Thyroid gland (tissue), 4 donors: ENCODE results near the gene ERICH2. TPM values are rescaled to one million over a fixed set of nuclear protein-coding genes. Genes with fewer than 3 reads are reported as not detected.

Experiments
- DNase-seq, 2 donors: peaks; one replicate each; pipeline ENCODE4 v3.0.0-alpha.2; 2019
- H3K27ac ChIP-seq, 3 donors: fragments of 200-600 bp; sonication (generic); 1 replicate in 2 of 3; 2 replicates in 1 of 3; pipeline ENCODE4 v1.5.1; 2016 to 2019; ENCODE audit warnings: mild to moderate bottlenecking in 1 of 3, moderate library complexity in 1 of 3
- H3K27me3 ChIP-seq: fragments of 200-600 bp; sonication (generic); one replicate; pipeline ENCODE4 v1.5.1; 2019
- H3K36me3 ChIP-seq, 2 donors: fragments of 200-600 bp; sonication (generic); one replicate each; pipeline ENCODE4 v1.5.1; 2016 to 2019
- H3K4me1 ChIP-seq, 2 donors: fragments of 200-600 bp; sonication (generic); one replicate each; pipeline ENCODE4 v1.5.1; 2017 to 2019
- H3K4me3 ChIP-seq, 3 donors: fragments of 200-600 bp; sonication (generic); replicated peaks in 1 of 3; 1 replicate in 2 of 3; 2 replicates in 1 of 3; pipeline ENCODE4 v1.5.1; 2016; ENCODE audit warnings: mild to moderate bottlenecking in 1 of 3
- H3K9me3 ChIP-seq: fragments of 200-600 bp; sonication (generic); one replicate; pipeline ENCODE4 v1.5.1; 2017
- POLR2A ChIP-seq, 2 donors: fragments of 450-650 bp; IDR thresholded peaks; one replicate each; pipeline ENCODE4 v1.6.1; 2017; ENCODE audit warnings: antibody characterized with exemption in 2 of 2, mild to moderate bottlenecking in 2 of 2, moderate library complexity in 1 of 2
- WGBS, 2 donors: methylation state at CpG; one replicate each; pipeline ENCODE4 v1.1.5; 2017; 5-methylcytosine and 5-hydroxymethylcytosine counted together
- intact Hi-C: fragments of 100-400 bp; cut with DNase I; formaldehyde crosslinking; loops from one replicate; pipeline ENCODE4 v1.15.1; 2023
- total RNA-seq, 4 donors: library from RNA; depleted of rRNA; stranded (reverse); fragments of >200 nt; gene quantifications; one replicate each; pipeline ENCODE4 v1.2.3, GENCODE V29; 2016
- TF ChIP-seq, protein P1 (sequence below), 6 experiments: fragments of 200-600 bp in 3 of 6; fragments of 450-650 bp in 3 of 6; sonication (generic) in 3 of 6; IDR thresholded peaks; one replicate each; pipeline ENCODE4 v1.5.1; 2016 to 2019; ENCODE audit warnings: antibody characterized with exemption in 6 of 6, mild to moderate bottlenecking in 2 of 6, inconsistent platforms in 1 of 6, moderate library complexity in 1 of 6

ERICH2 gene
- total RNA-seq, 4 donors from 2014 or later = not detected

DNA sequence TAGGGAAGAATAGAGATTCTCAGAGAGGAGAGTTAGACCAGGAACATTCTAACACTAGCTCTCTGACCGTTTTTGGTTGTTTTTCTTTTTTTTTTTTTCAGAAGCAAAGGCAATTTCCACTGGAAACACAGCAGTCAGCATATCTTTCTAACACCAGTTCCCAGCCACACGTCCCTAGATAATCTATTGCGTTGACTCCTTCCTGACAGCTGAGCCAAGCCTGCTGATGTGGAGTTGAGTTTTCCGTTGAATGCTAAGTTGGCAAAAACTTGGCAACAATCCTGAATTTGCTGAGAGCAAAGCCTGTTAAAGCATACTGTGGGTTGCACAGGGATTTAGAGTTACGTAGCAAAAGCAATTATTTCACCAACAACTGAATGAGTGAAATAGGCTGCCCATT, 65.8 kb downstream of the ERICH2 start:
- H3K36me3 ChIP-seq = no peaks in the 10 kb centered on the region
- H3K27ac ChIP-seq = no peak overlapping the region
- no peak overlapping the region for H3K4me3 ChIP-seq
- H3K27me3 ChIP-seq = no peaks in the 10 kb centered on the region
- no peaks in the 10 kb centered on the region for H3K4me1 ChIP-seq
- DNase-seq = no peak
- no peaks in the 10 kb centered on the region for H3K9me3 ChIP-seq
- no peak for TF ChIP-seq POLR2A (IDR thresholded peaks at IDR 0.05)
- TF ChIP-seq, protein P1, sequence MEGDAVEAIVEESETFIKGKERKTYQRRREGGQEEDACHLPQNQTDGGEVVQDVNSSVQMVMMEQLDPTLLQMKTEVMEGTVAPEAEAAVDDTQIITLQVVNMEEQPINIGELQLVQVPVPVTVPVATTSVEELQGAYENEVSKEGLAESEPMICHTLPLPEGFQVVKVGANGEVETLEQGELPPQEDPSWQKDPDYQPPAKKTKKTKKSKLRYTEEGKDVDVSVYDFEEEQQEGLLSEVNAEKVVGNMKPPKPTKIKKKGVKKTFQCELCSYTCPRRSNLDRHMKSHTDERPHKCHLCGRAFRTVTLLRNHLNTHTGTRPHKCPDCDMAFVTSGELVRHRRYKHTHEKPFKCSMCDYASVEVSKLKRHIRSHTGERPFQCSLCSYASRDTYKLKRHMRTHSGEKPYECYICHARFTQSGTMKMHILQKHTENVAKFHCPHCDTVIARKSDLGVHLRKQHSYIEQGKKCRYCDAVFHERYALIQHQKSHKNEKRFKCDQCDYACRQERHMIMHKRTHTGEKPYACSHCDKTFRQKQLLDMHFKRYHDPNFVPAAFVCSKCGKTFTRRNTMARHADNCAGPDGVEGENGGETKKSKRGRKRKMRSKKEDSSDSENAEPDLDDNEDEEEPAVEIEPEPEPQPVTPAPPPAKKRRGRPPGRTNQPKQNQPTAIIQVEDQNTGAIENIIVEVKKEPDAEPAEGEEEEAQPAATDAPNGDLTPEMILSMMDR (IDR thresholded peaks at IDR 0.05) = no peak
- 42 to 47% methylated on average over 5 of the region's 5 CpGs for WGBS, 2 donors
- intact Hi-C loops = no loop called here

DNA sequence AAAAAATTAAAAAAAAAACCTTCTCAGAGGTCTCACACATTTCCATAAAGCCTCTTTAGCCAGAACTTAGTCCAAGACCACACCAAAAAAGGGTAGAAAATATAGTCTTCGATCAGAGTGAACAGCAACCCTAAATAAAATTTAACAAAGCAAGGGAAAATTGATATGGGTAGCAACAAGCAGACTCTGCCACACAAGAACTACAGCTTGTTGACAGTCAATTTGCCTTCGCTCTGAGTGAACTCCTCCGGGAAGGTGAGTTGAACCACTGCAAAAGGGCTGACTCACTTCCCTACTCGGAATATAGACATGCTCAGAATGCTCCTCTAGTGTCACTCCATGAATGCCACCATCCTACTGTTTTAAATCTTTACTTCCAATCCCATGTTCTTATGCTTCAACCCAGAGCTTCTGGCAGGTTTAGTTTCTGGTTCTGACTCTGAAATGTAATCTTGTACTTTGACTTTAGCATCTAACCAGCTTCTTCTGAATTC, 70.6 kb downstream of the ERICH2 start:
- Histone ChIP-seq H3K36me3 (no peaks in the 10 kb centered on the region), H3K4me3 (no peak overlapping the region), H3K27me3 (no peaks in the 10 kb centered on the region), H3K4me1 (no peaks in the 10 kb centered on the region), H3K9me3 (no peaks in the 10 kb centered on the region), H3K27ac (no peak overlapping the region)
- intact Hi-C loops = no loop called here
- TF ChIP-seq, protein P1 (IDR thresholded peaks at IDR 0.05) = no peak
- TF ChIP-seq POLR2A (IDR thresholded peaks at IDR 0.05) = no peak
- no peak for DNase-seq
- WGBS, 2 donors = 87 to 90% methylated on average over 4 of the region's 4 CpGs

DNA sequence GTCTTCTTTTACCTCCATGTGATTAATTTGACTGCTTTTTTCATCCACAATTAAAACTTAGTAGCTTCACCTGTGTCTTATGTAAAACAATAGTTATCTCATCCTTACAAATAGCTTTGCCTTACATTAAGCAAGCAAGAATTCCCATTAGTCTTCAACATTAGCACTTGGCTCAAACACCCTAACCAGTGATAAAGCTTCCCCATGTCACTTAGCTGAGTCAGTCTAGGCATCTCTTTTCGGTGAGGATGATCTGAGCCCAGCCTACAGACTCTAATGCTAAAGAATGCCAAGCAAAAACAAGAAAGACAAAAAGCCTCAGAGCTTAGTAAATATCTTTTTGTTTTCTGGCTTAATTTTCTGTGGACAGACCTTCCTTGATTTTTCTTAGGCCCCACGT, 72.6 kb downstream of the ERICH2 start:
- H3K27me3 ChIP-seq = no peaks in the 10 kb centered on the region
- TF ChIP-seq, protein P1 (IDR thresholded peaks at IDR 0.05) = no peak
- TF ChIP-seq POLR2A (IDR thresholded peaks at IDR 0.05) = no peak
- H3K9me3 ChIP-seq = no peaks in the 10 kb centered on the region
- intact Hi-C loops = no loop called here
- no peaks in the 10 kb centered on the region for H3K36me3 ChIP-seq
- 76 to 80% methylated on average over 2 of the region's 2 CpGs for WGBS, 2 donors
- H3K4me3 ChIP-seq = no peak overlapping the region
- no peaks in the 10 kb centered on the region for H3K4me1 ChIP-seq
- H3K27ac ChIP-seq = no peak overlapping the region
- DNase-seq = no peak

DNA sequence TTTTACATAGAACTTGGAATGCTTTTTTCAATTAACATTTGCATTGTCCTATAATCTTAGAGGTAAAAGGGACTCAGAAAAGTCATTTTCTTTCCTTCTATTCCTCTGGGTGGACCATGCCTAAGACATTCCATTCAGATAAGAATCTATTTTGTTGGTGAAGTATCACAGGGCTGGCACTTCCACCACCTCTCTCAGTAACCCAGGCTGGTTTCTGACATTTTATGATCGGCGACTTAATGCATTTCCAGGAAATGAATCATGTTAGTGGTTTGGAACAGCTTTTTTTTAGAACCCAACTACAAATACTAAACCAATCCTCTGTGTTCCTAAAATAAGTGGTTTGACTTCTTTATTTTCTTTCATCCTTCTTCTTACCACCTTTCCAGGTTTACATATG, 73.5 kb downstream of the ERICH2 start:
- Histone ChIP-seq H3K4me3 (no peak overlapping the region), H3K36me3 (no peaks in the 10 kb centered on the region), H3K4me1 (no peaks in the 10 kb centered on the region), H3K27ac (no peak overlapping the region), H3K27me3 (no peaks in the 10 kb centered on the region), H3K9me3 (no peaks in the 10 kb centered on the region)
- DNase-seq = no peak
- TF ChIP-seq, protein P1 (IDR thresholded peaks at IDR 0.05) = no peak
- no peak for TF ChIP-seq POLR2A (IDR thresholded peaks at IDR 0.05)
- WGBS, 2 donors = 58 to 75% methylated on average over 2 of the region's 2 CpGs
- intact Hi-C loops = no loop called here

DNA sequence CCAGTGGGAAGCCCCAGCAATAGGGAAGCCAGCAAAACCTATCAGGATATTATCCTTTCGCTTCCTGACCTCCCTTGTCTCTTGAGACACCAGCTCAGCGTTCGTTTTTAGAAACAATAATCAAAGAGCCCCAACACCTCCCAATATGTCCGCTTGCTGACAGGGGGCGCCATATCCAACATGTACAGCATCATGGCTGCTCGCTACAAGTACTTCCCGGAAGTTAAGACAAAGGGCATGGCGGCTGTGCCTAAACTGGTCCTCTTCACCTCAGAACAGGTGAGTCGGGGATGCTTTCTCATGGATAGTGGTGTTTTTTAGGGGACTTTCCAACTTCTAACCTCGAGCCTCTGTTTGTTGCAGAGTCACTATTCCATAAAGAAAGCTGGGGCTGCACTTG, 75.2 kb downstream of the ERICH2 start:
- TF ChIP-seq, protein P1 (IDR thresholded peaks at IDR 0.05) = no peak
- no peak for TF ChIP-seq POLR2A (IDR thresholded peaks at IDR 0.05)
- intact Hi-C loops = no loop called here
- Histone ChIP-seq H3K27ac (no peak overlapping the region), H3K36me3 (no peaks in the 10 kb centered on the region), H3K4me3 (no peak overlapping the region), H3K9me3 (no peaks in the 10 kb centered on the region), H3K4me1 (no peaks in the 10 kb centered on the region), H3K27me3 (no peaks in the 10 kb centered on the region)
- no peak for DNase-seq
- WGBS, 2 donors = 85 to 88% methylated on average over 10 of the region's 10 CpGs
